GM12875 (cell line): ENCODE measurements around the gene VPS35L.

Experiments used
- H3K4me3 ChIP-seq: one replicate; pipeline ENCODE4 v1.5.1; 2011; ENCODE audit warnings: low read depth, low read length, control low read depth
- TF ChIP-seq, protein P1 (sequence below): IDR thresholded peaks from 2 replicates; pipeline ENCODE4 v1.5.1; 2011; ENCODE audit warnings: low read depth, mild to moderate bottlenecking, control low read depth, inconsistent platforms, low read length, moderate library complexity, borderline replicate concordance; ENCODE audit not compliant: insufficient read depth

VPS35L gene

DNA sequence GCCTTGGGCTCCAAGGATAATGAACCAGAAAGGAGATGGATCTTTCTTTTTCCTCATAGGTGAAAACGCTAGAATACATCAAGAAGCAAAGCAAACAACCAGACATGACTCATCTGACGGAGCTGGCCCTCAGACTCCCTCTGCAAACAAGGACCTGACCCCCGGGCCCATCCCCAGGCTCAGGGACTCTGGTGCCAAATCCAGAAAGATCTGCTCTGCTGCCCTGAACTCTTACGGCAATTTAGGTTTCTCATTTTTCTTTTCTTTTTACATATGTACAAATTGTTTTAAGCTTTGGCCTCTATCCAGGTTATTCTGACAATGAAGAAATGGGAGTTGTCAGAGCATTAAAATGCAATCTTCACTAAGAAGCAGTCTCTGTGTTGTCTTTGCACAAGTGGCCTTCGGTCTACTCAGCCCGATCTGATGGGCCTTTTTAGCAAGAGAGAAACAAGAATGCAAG, 144.8 kb downstream of the VPS35L start:
- TF ChIP-seq, protein P1, sequence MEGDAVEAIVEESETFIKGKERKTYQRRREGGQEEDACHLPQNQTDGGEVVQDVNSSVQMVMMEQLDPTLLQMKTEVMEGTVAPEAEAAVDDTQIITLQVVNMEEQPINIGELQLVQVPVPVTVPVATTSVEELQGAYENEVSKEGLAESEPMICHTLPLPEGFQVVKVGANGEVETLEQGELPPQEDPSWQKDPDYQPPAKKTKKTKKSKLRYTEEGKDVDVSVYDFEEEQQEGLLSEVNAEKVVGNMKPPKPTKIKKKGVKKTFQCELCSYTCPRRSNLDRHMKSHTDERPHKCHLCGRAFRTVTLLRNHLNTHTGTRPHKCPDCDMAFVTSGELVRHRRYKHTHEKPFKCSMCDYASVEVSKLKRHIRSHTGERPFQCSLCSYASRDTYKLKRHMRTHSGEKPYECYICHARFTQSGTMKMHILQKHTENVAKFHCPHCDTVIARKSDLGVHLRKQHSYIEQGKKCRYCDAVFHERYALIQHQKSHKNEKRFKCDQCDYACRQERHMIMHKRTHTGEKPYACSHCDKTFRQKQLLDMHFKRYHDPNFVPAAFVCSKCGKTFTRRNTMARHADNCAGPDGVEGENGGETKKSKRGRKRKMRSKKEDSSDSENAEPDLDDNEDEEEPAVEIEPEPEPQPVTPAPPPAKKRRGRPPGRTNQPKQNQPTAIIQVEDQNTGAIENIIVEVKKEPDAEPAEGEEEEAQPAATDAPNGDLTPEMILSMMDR, result no peak
- no peak overlapping the region for H3K4me3 ChIP-seq

DNA sequence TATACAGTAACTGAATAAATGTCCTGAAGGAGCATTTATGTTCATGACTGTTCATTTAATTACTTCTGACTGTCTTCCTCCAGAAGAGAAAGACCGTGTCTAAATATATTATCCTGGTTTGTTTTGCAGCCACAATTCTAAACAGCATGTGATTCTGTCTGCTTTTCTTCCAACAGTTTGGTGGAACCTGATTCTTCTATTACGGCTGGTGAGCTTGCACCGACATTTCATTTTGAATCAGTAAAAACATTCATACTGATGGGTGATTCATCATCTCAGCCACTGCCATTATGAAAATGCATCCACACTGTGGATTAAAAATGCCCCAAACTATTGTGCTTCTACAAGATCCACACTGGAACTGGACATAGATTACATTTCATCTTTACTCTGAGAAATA, 145.6 kb downstream of the VPS35L start:
- TF ChIP-seq, protein P1, result no peak
- H3K4me3 ChIP-seq, result no peak overlapping the region

- no peak overlapping the region for H3K4me3 ChIP-seq
- TF ChIP-seq, protein P1, result no peak
These were observed 147.8 kb downstream of the VPS35L start for GRCh38 chr16:19703172-19703889.

DNA sequence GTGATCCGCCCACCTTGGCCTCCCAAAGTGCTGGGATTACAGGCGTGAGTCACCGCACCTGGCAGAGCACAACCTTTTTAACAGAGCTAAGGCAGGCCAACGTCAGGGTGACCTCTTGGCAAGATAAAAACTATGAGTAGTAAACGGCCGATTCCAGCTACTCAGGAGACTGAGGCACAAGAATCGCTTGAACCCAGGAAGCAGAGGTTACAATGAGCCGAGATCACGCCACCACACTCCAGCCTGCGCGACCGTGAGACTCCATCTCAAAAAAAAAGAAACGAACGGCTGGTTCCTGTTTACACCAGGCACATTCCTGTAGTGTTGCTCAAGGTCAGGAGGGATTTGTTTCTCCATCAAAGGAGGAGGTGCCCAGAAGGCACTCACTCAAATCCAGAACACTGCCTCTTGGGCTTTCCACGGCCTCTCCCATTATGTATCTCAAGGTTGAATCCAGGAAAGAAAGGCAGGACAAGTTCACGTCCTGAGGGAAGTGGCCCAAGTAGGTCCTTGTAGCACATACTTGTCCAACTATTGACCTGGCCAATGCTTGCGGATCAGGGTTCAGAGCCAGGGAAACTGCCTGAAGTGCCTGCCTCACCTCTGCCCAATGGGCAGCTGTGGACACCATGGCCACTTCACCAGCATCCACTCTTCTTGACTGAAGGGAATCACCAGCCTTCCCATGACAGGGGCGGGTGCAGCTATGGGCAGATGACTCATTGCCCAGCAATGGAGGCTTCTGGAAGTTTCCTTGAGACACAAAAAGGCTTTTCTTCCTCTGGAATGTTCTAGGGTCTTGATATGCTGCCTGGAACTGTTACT, 149.0 kb downstream of the VPS35L start:
- TF ChIP-seq, protein P1, result no peak
- no peak overlapping the region for H3K4me3 ChIP-seq

- TF ChIP-seq, protein P1, result no peak
- H3K4me3 ChIP-seq, result no peak overlapping the region
These were observed 149.6 kb downstream of the VPS35L start for GRCh38 chr16:19705146-19705501.

- TF ChIP-seq, protein P1, result no peak
- H3K4me3 ChIP-seq, result no peak overlapping the region
These were observed 150.3 kb downstream of the VPS35L start for GRCh38 chr16:19705843-19706242.

GRCh38 chr16:19706846-19707245, 151.3 kb downstream of the VPS35L start:
- TF ChIP-seq, protein P1, result no peak
- H3K4me3 ChIP-seq, result no peak overlapping the region
